K562 (cell line): ENCODE results near the gene HPCA. TPM values are rescaled to one million over a fixed set of nuclear protein-coding genes. Genes with fewer than 3 reads are reported as not detected.

Experiments used
- CBX5 ChIP-seq: IDR thresholded peaks from 2 replicates; pipeline ENCODE4 v1.6.1; 2014; ENCODE audit warnings: low read depth, borderline replicate concordance
- CC2D1A ChIP-seq: fragments of 450-650 bp; IDR thresholded peaks from 2 replicates; pipeline ENCODE4 v1.6.1; 2017; ENCODE audit warnings: mild to moderate bottlenecking
- CXXC5 ChIP-seq: fragments of 250-450 bp; sonication (Bioruptor Pico); IDR thresholded peaks from 2 replicates; pipeline ENCODE4 v1.8.0; 2022; ENCODE audit warnings: inconsistent platforms, mild to moderate bottlenecking, moderate library complexity
- ETS1 ChIP-seq: conservative IDR thresholded peaks from 2 replicates; pipeline ENCODE4 v1.6.1; 2011; ENCODE audit warnings: low read depth, mild to moderate bottlenecking, low read length; ENCODE audit not compliant: control insufficient read depth
- FOXM1 ChIP-seq, 2 experiments: fragments of 450-650 bp in 1 of 2; sonication (generic) in 1 of 2; formaldehyde crosslinking in 1 of 2; IDR thresholded peaks; 2 replicates each; pipeline versions ENCODE4 v1.6.1 to v1.9.0; 2017 to 2022; ENCODE audit warnings: low read depth in 2 of 2, mild to moderate bottlenecking in 2 of 2, missing genetic modification reagents in 1 of 2, moderate library complexity in 1 of 2
- HDAC8 ChIP-seq: fragments of 450-650 bp; IDR thresholded peaks from 2 replicates; pipeline ENCODE4 v1.6.1; 2016; ENCODE audit warnings: mild to moderate bottlenecking, missing genetic modification characterization, moderate library complexity, missing compliant biosample characterization
- KAT7 ChIP-seq: sonication (generic); formaldehyde crosslinking; IDR thresholded peaks from 2 replicates; pipeline ENCODE4 v1.8.0; 2022; ENCODE audit warnings: missing genetic modification reagents, mild to moderate bottlenecking, borderline replicate concordance
- LCOR ChIP-seq: sonication (generic); formaldehyde crosslinking; IDR thresholded peaks from 2 replicates; pipeline ENCODE4 v1.8.0; 2022; ENCODE audit warnings: mild to moderate bottlenecking, missing genetic modification reagents
- MED1 ChIP-seq: sonication (generic); formaldehyde crosslinking; IDR thresholded peaks from 2 replicates; pipeline ENCODE4 v1.8.1; 2023; ENCODE audit warnings: missing genetic modification reagents, borderline replicate concordance
- MEIS2 ChIP-seq: fragments of 450-650 bp; IDR thresholded peaks from 2 replicates; pipeline ENCODE4 v1.6.1; 2014; ENCODE audit warnings: mild to moderate bottlenecking; ENCODE audit not compliant: partially characterized antibody
- NR3C1 ChIP-seq: sonication (generic); formaldehyde crosslinking; IDR thresholded peaks from 2 replicates; pipeline ENCODE4 v1.8.1; 2022; ENCODE audit warnings: missing genetic modification reagents
- PRPF4 ChIP-seq: fragments of 200-400 bp; formaldehyde crosslinking; IDR thresholded peaks from one replicate; pipeline ENCODE4 v1.6.1; 2017; ENCODE audit warnings: low read length, low read depth, mild to moderate bottlenecking; ENCODE audit not compliant: insufficient read depth, poor library complexity, severe bottlenecking
- RBM14 ChIP-seq: fragments of 200-400 bp; formaldehyde crosslinking; IDR thresholded peaks from 2 replicates; pipeline ENCODE4 v1.6.1; 2018; ENCODE audit warnings: low read depth, mild to moderate bottlenecking, low read length, moderate library complexity, borderline replicate concordance; ENCODE audit not compliant: insufficient read depth
- SIN3B ChIP-seq: fragments of 450-650 bp; IDR thresholded peaks from 2 replicates; pipeline ENCODE4 v1.6.1; 2017; ENCODE audit warnings: low read depth, mild to moderate bottlenecking, moderate library complexity
- SIRT6 ChIP-seq: IDR thresholded peaks from one replicate; pipeline ENCODE4 v1.6.1; 2012; ENCODE audit warnings: low read depth, mild to moderate bottlenecking, control low read depth, inconsistent platforms, low read length, moderate library complexity
- TAF15 ChIP-seq: fragments of 200-400 bp; formaldehyde crosslinking; IDR thresholded peaks from 2 replicates; pipeline ENCODE4 v1.6.1; 2017; ENCODE audit warnings: mild to moderate bottlenecking, low read depth, low read length, moderate library complexity
- THRAP3 ChIP-seq: fragments of 450-650 bp; IDR thresholded peaks from 2 replicates; pipeline ENCODE4 v1.6.1; 2016; ENCODE audit warnings: mild to moderate bottlenecking, inconsistent platforms, borderline replicate concordance
- TRIM25 ChIP-seq: fragments of 450-650 bp; IDR thresholded peaks from 2 replicates; pipeline ENCODE4 v1.7.0; 2016; ENCODE audit warnings: borderline replicate concordance
- U2AF1 ChIP-seq: fragments of 200-400 bp; formaldehyde crosslinking; optimal IDR thresholded peaks from 2 replicates; pipeline ENCODE3; 2017; ENCODE audit warnings: mild to moderate bottlenecking, low read depth, low read length, moderate library complexity
- YY1 ChIP-seq, 3 experiments: IDR thresholded peaks; 2 replicates each; pipeline ENCODE4 v1.6.1; 2011; ENCODE audit warnings: low read length in 2 of 3, mild to moderate bottlenecking in 2 of 3, moderate library complexity in 2 of 3, borderline replicate concordance in 1 of 3, control low read depth in 1 of 3, low read depth in 1 of 3; ENCODE audit not compliant: insufficient read depth in 3 of 3, insufficient replicate concordance in 2 of 3, control insufficient read depth in 1 of 3, insufficient read length in 1 of 3; ENCODE audit errors: extremely low read depth in 1 of 3
- ZNF324 ChIP-seq: fragments of 250-450 bp; sonication (Bioruptor Pico); IDR thresholded peaks from 2 replicates; pipeline ENCODE4 v1.4.0; 2020; ENCODE audit warnings: mild to moderate bottlenecking
- ZNF384 ChIP-seq: IDR thresholded peaks from 2 replicates; pipeline ENCODE4 v1.6.1; 2012; ENCODE audit warnings: low read depth, low read length, improper control_type of control experiment
- ZNF445 ChIP-seq: fragments of 250-450 bp; sonication (Bioruptor Pico); IDR thresholded peaks from 2 replicates; pipeline ENCODE4 v1.4.0; 2020; ENCODE audit warnings: low read depth, mild to moderate bottlenecking, moderate library complexity
- ZNF668 ChIP-seq: fragments of 250-450 bp; sonication (Bioruptor Pico); IDR thresholded peaks from 2 replicates; pipeline ENCODE4 v1.8.0; 2022; ENCODE audit warnings: mild to moderate bottlenecking, inconsistent platforms
- polyA plus RNA-seq, 8 experiments: library from polyadenylated mRNA; depleted of rRNA in 4 of 8; stranded (reverse) in 5 of 8; unstranded in 3 of 8; fragments of >200 nt; fragmentation: Nextera tagmentation in 2 of 8; fragmentation: Illumina TruSeq in 1 of 8; extraction: Ambion mirVana in 2 of 8; extraction: Trizol in 1 of 8; gene quantifications; 2 replicates each; pipeline versions ENCODE4 v1.2.1 to v1.2.3, GENCODE V29; 2011 to 2014; ENCODE audit warnings: inconsistent platforms in 1 of 8, missing spikeins in 1 of 8
- total RNA-seq, 7 experiments: library from RNA; depleted of rRNA in 6 of 7; stranded (reverse); fragments of >200 nt in 6 of 7; fragmentation: Illumina TruSeq in 2 of 7; extraction: Trizol in 2 of 7; gene quantifications; 2 replicates each; pipeline versions ENCODE4 v1.2.1 to v1.2.3, GENCODE V29; 2011 to 2021; ENCODE audit warnings: low replicate concordance in 1 of 7
- TF ChIP-seq, protein P1 (sequence below): sonication (generic); formaldehyde crosslinking; IDR thresholded peaks from 2 replicates; pipeline ENCODE4 v1.9.0; 2022; ENCODE audit warnings: mild to moderate bottlenecking, missing genetic modification reagents

Gene HPCA
- total and polyA plus RNA-seq, 9 of the 15 experiments (the other 6 are each of a cell fraction or from before 2014, with no cell fraction given) = not detected

DNA sequence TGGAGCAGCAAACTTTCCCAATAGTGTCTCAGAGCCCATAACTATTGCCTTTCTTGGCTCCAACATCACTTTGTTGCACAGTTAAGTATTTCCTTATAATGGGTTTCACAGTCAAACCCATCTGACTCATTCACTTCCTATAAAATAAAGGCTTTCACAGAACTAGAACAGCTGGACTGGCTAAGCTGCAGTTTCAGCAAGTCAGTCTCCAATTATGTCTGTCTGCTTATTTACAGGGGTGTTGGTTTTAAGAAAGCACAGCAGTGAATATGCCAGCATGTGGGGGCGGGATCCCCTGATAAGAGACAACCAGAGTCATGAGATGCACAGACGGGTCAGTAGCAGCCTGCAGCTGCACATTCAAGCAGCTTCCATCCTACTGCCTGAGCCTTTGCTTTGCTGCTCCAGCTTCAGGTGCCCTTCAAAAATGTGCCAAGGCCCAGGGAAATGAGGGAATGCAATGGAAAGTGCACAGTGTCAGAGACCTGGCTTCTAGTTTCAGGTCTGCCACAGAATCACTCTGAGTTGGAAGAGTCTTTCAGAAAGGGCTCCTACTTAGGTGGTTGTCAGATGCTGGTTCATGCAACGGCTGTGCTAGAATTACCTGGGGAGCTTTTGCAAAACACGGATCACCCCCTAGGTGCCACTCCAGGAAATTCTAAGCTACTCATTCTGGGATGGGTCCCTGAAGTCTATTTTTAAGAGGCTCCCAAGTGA is 53.5 kb downstream of the HPCA start (continued):
- TF ChIP-seq TRIM25 = no peak
- no peak for TF ChIP-seq YY1 (IDR thresholded peaks at IDR 0.05; ENCODE audit: borderline replicate concordance in 1 of 3, control insufficient read depth in 1 of 3, extremely low read depth in 1 of 3, insufficient read depth in 3 of 3, insufficient read length in 1 of 3, insufficient replicate concordance in 2 of 3, low read depth in 1 of 3, low read length in 2 of 3)
- TF ChIP-seq MEIS2 = peak; percentile 73
- no peak for TF ChIP-seq NR3C1 (CRISPR knock-in tag)
- no peak for TF ChIP-seq MED1 (CRISPR knock-in tag)
- no peak for TF ChIP-seq CC2D1A
- TF ChIP-seq U2AF1 = no peak
- no peak for TF ChIP-seq KAT7
- no peak for TF ChIP-seq ZNF445 (CRISPR knock-in tag)
- no peak for TF ChIP-seq TAF15
- TF ChIP-seq THRAP3 = no peak
- TF ChIP-seq ZNF668 = no peak
- TF ChIP-seq SIRT6 = no peak
- TF ChIP-seq LCOR (CRISPR knock-in tag) = no peak
- no peak for TF ChIP-seq HDAC8
- TF ChIP-seq, protein P1, sequence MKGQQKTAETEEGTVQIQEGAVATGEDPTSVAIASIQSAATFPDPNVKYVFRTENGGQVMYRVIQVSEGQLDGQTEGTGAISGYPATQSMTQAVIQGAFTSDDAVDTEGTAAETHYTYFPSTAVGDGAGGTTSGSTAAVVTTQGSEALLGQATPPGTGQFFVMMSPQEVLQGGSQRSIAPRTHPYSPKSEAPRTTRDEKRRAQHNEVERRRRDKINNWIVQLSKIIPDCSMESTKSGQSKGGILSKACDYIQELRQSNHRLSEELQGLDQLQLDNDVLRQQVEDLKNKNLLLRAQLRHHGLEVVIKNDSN = peak; percentile 20; the same call in 1 of the 2 replicates
- no peak for TF ChIP-seq PRPF4
- no peak for TF ChIP-seq RBM14
- no peak for TF ChIP-seq FOXM1 (IDR thresholded peaks at IDR 0.05; ENCODE audit: low read depth)
- TF ChIP-seq FOXM1 (CRISPR knock-in tag; IDR thresholded peaks at IDR 0.05; ENCODE audit: low read depth) = no peak
- TF ChIP-seq ZNF384 = no peak
- no peak for TF ChIP-seq SIN3B
- no peak for TF ChIP-seq ETS1
- no peak for TF ChIP-seq ZNF324 (CRISPR knock-in tag)
- no peak for TF ChIP-seq CBX5
- TF ChIP-seq CXXC5 (CRISPR knock-in tag) = peak; percentile 74
